Calu3 (cell line): ENCODE data around the gene SRSF3. TPM values are rescaled to one million over a fixed set of nuclear protein-coding genes. Genes with fewer than 3 reads are reported as not detected.

ENCODE experiments used
- BruUV-seq: library from RNA; stranded (reverse); fragments of 400-500 nt; replicated peaks from 2 replicates; lab custom pipeline; 2021; lab: Mats Ljungman, UMichigan
- CTCF ChIA-PET: fragments of 300-600 bp; sonication (Branson Sonifier 250); formaldehyde crosslinking; loops from one replicate; lab custom pipeline; 2022; ENCODE audit warnings: antibody characterized with exemption; lab: Charles Lee
- DNase-seq: peaks from one replicate; pipeline ENCODE4 v3.0.0; 2022
- H3K27ac Mint-ChIP-seq: one replicate; pipeline ENCODE4 v1.8.0; 2022; ENCODE audit warnings: mixed read lengths; ENCODE audit not compliant: unreplicated experiment
- H3K27me3 Mint-ChIP-seq: one replicate; pipeline ENCODE4 v1.8.0; 2022; ENCODE audit warnings: mixed read lengths; ENCODE audit not compliant: unreplicated experiment
- H3K36me3 Mint-ChIP-seq: one replicate; pipeline ENCODE4 v1.8.0; 2022; ENCODE audit warnings: mild to moderate bottlenecking, moderate library complexity, mixed read lengths; ENCODE audit not compliant: insufficient read depth, unreplicated experiment
- H3K4me1 Mint-ChIP-seq: one replicate; pipeline ENCODE4 v1.8.0; 2022; ENCODE audit warnings: mild to moderate bottlenecking, low read depth, mixed read lengths; ENCODE audit not compliant: unreplicated experiment
- H3K4me3 Mint-ChIP-seq: one replicate; pipeline ENCODE4 v1.8.0; 2022; ENCODE audit warnings: mild to moderate bottlenecking, low read depth, moderate library complexity, mixed read lengths; ENCODE audit not compliant: unreplicated experiment
- H3K9me3 Mint-ChIP-seq: one replicate; pipeline ENCODE4 v1.8.0; 2022; ENCODE audit warnings: low read depth, mixed read lengths; ENCODE audit not compliant: unreplicated experiment
- CTCF ChIP-seq: fragments of 200-600 bp; IDR thresholded peaks from one replicate; pipeline ENCODE4 v1.8.0; 2022; ENCODE audit warnings: antibody characterized with exemption; ENCODE audit not compliant: unreplicated experiment
- intact Hi-C: fragments of 100-400 bp; cut with micrococcal nuclease; formaldehyde crosslinking; loops from one replicate; pipeline ENCODE4 v1.10.0; 2022; ENCODE audit not compliant: unreplicated experiment
- total RNA-seq: library from RNA; stranded (reverse); gene quantifications from 2 replicates; pipeline ENCODE4 v1.2.3, GENCODE V29; 2022

SRSF3 gene
- total RNA-seq, 1 experiment from 2014 or later, result 370 TPM

GRCh38 chr6:36618366-36619355 lies 24.5 kb downstream of the SRSF3 start:
- no TSS peak for BruUV-seq
- H3K27me3 Mint-ChIP-seq, result no peaks in the 10 kb centered on the region
- DNase-seq, result no peak
- H3K9me3 Mint-ChIP-seq, result no peaks in the 10 kb centered on the region
- H3K4me1 Mint-ChIP-seq, result peaks cover 32% of the 10 kb centered on the region
- peaks cover 25% of the 10 kb centered on the region for H3K36me3 Mint-ChIP-seq
- intact Hi-C loops, result loop anchor here (5.0 kb wide), 1 partner anchor 234 kb away; no protein-coding TSS in a partner anchor
- no peak for TF ChIP-seq CTCF
- H3K4me3 Mint-ChIP-seq, result no peak overlapping the region
- CTCF ChIA-PET, result interaction anchor here (1.0 kb wide), 1 partner anchor 62 kb away, joined by 3 read pairs; no protein-coding TSS in a partner anchor
- no peak overlapping the region for H3K27ac Mint-ChIP-seq

- intact Hi-C loops, result no loop called here
- H3K27ac Mint-ChIP-seq, result no peak overlapping the region
- no peaks in the 10 kb centered on the region for H3K27me3 Mint-ChIP-seq
- no peak for TF ChIP-seq CTCF
- CTCF ChIA-PET, result no interaction called here
- H3K36me3 Mint-ChIP-seq, result peaks cover 14% of the 10 kb centered on the region
- no peak for DNase-seq
- BruUV-seq, result no TSS peak
- no peak overlapping the region for H3K4me3 Mint-ChIP-seq
- peaks cover 43% of the 10 kb centered on the region for H3K4me1 Mint-ChIP-seq
- H3K9me3 Mint-ChIP-seq, result no peaks in the 10 kb centered on the region
Measured at GRCh38 chr6:36621371-36621855, 27.3 kb downstream of the SRSF3 start.

GRCh38 chr6:36622901-36623546 lies 28.9 kb downstream of the SRSF3 start:
- intact Hi-C loops, result loop anchor here (1.0 to 2.0 kb wide), 4 partner anchors 56 to 136 kb away; partner anchors contain the start of gene CDKN1A
- H3K36me3 Mint-ChIP-seq, result peaks cover 14% of the 10 kb centered on the region
- no peaks in the 10 kb centered on the region for H3K27me3 Mint-ChIP-seq
- H3K4me1 Mint-ChIP-seq, result peaks cover 43% of the 10 kb centered on the region
- no peak overlapping the region for H3K4me3 Mint-ChIP-seq
- no TSS peak for BruUV-seq
- peak overlapping the region; percentile 0 for H3K27ac Mint-ChIP-seq
- no peak for TF ChIP-seq CTCF
- DNase-seq, result no peak
- CTCF ChIA-PET, result interaction anchor here (1.7 kb wide), 1 partner anchor 56 kb away, joined by 4 read pairs; the partner anchor contains the start of gene CDKN1A
- no peaks in the 10 kb centered on the region for H3K9me3 Mint-ChIP-seq
